Mammary epithelial cell (primary cell): Measurements from ENCODE around the gene PEX26.

ENCODE experiments used
- CTCF ChIP-seq, 2 donors: IDR thresholded peaks in 1 of 2; conservative IDR thresholded peaks in 1 of 2; 2 replicates each; pipeline ENCODE4 v1.5.1; 2011 to 2012; ENCODE audit warnings: inconsistent platforms in 2 of 2, low read length in 2 of 2, mild to moderate bottlenecking in 2 of 2, control low read depth in 1 of 2, low read depth in 1 of 2; ENCODE audit not compliant: insufficient read depth in 1 of 2; ENCODE audit errors: extremely low read depth in 1 of 2
- EZH2 ChIP-seq: IDR thresholded peaks from 2 replicates; pipeline ENCODE4 v1.6.1; 2012; ENCODE audit warnings: low read length, inconsistent platforms, borderline replicate concordance

- TF ChIP-seq EZH2 (no peak), CTCF (conservative IDR thresholded peaks at IDR 0.05 in 1 of 2, IDR thresholded peaks at IDR 0.05 in 1 of 2; ENCODE audit: extremely low read depth in 1 of 2, insufficient read depth in 1 of 2, low read depth in 1 of 2, low read length in 2 of 2) (no peak)
Observed at GRCh38 chr22:18096823-18097222, 19.0 kb downstream of the PEX26 start.
